Astrocyte (in vitro differentiated cells and primary cell): Measurements from ENCODE around the gene PPP1R1B. TPM values are rescaled to one million over a fixed set of nuclear protein-coding genes. Genes with fewer than 3 reads are reported as not detected.

ENCODE experiments used
- DNase-seq: peaks from one replicate; pipeline ENCODE4 v3.0.0-alpha.2; 2010; ENCODE audit warnings: low read depth
- FAIRE-seq: peaks from 2 replicates; lab custom pipeline; 2011; peaks lifted over from hg19 to GRCh38; lab: Jason Lieb, UNC
- H2AFZ ChIP-seq: 2 replicates; pipeline ENCODE4 v1.6.0; 2012; ENCODE audit warnings: low read depth, low read length, inconsistent platforms
- H3K27ac ChIP-seq: 2 replicates; pipeline ENCODE4 v1.5.1; 2011; ENCODE audit warnings: low read depth, low read length, inconsistent platforms
- H3K27me3 ChIP-seq: 2 replicates; pipeline ENCODE4 v1.6.0; 2011; ENCODE audit warnings: low read length, inconsistent platforms; ENCODE audit not compliant: insufficient read depth
- H3K36me3 ChIP-seq: 2 replicates; pipeline ENCODE4 v1.5.1; 2011; ENCODE audit warnings: low read length, inconsistent platforms; ENCODE audit not compliant: insufficient read depth
- H3K4me1 ChIP-seq: 2 replicates; pipeline ENCODE4 v1.5.1; 2011; ENCODE audit warnings: low read length, inconsistent platforms; ENCODE audit not compliant: insufficient read depth
- H3K4me2 ChIP-seq: 2 replicates; pipeline ENCODE4 v1.6.0; 2012; ENCODE audit warnings: low read length, inconsistent platforms
- H3K4me3 ChIP-seq: 2 replicates; pipeline ENCODE4 v1.5.1; 2011; ENCODE audit warnings: low read depth, mild to moderate bottlenecking, low read length, inconsistent platforms; ENCODE audit not compliant: insufficient read depth
- H3K79me2 ChIP-seq: 2 replicates; pipeline ENCODE4 v1.6.0; 2012; ENCODE audit warnings: mild to moderate bottlenecking, low read length, inconsistent platforms; ENCODE audit not compliant: insufficient read depth
- H3K9ac ChIP-seq: 2 replicates; pipeline ENCODE4 v1.6.0; 2012; ENCODE audit warnings: mild to moderate bottlenecking, low read length, inconsistent platforms
- H3K9me3 ChIP-seq: 2 replicates; pipeline ENCODE4 v1.5.1; 2012; ENCODE audit warnings: low read depth, mild to moderate bottlenecking, low read length, inconsistent platforms; ENCODE audit not compliant: insufficient read depth
- H4K20me1 ChIP-seq: 2 replicates; pipeline ENCODE4 v1.6.0; 2012; ENCODE audit warnings: low read length, inconsistent platforms; ENCODE audit not compliant: insufficient read depth
- H3K27ac Mint-ChIP-seq: one replicate; pipeline ENCODE4 v1.8.0; 2021; ENCODE audit warnings: mild to moderate bottlenecking, mixed read lengths; ENCODE audit not compliant: unreplicated experiment
- H3K27me3 Mint-ChIP-seq: one replicate; pipeline ENCODE4 v1.8.0; 2021; ENCODE audit warnings: low read depth, mixed read lengths; ENCODE audit not compliant: unreplicated experiment
- H3K36me3 Mint-ChIP-seq: one replicate; pipeline ENCODE4 v1.8.0; 2021; ENCODE audit warnings: low read depth, mixed read lengths; ENCODE audit not compliant: unreplicated experiment
- H3K4me1 Mint-ChIP-seq: one replicate; pipeline ENCODE4 v1.8.0; 2021; ENCODE audit warnings: low read depth, mixed read lengths; ENCODE audit not compliant: unreplicated experiment
- H3K4me3 Mint-ChIP-seq: one replicate; pipeline ENCODE4 v1.8.0; 2021; ENCODE audit warnings: mild to moderate bottlenecking, moderate library complexity, mixed read lengths; ENCODE audit not compliant: unreplicated experiment
- H3K9me3 Mint-ChIP-seq: one replicate; pipeline ENCODE4 v1.8.0; 2021; ENCODE audit warnings: mild to moderate bottlenecking, mixed read lengths; ENCODE audit not compliant: unreplicated experiment
- CTCF ChIP-seq: IDR thresholded peaks from 2 replicates; pipeline ENCODE4 v1.5.1; 2011; ENCODE audit warnings: low read depth, mild to moderate bottlenecking, inconsistent platforms, low read length, moderate library complexity; ENCODE audit not compliant: insufficient read depth
- EZH2 ChIP-seq: IDR thresholded peaks from 2 replicates; pipeline ENCODE4 v1.6.1; 2012; ENCODE audit warnings: mild to moderate bottlenecking, low read length, inconsistent platforms; ENCODE audit not compliant: insufficient read depth
- total RNA-seq: library from RNA; stranded (reverse); gene quantifications from 2 replicates; pipeline ENCODE4 v1.2.1, GENCODE V29; 2021

Gene PPP1R1B
- total RNA-seq, 1 donor from 2014 or later = 0.39 TPM

DNA sequence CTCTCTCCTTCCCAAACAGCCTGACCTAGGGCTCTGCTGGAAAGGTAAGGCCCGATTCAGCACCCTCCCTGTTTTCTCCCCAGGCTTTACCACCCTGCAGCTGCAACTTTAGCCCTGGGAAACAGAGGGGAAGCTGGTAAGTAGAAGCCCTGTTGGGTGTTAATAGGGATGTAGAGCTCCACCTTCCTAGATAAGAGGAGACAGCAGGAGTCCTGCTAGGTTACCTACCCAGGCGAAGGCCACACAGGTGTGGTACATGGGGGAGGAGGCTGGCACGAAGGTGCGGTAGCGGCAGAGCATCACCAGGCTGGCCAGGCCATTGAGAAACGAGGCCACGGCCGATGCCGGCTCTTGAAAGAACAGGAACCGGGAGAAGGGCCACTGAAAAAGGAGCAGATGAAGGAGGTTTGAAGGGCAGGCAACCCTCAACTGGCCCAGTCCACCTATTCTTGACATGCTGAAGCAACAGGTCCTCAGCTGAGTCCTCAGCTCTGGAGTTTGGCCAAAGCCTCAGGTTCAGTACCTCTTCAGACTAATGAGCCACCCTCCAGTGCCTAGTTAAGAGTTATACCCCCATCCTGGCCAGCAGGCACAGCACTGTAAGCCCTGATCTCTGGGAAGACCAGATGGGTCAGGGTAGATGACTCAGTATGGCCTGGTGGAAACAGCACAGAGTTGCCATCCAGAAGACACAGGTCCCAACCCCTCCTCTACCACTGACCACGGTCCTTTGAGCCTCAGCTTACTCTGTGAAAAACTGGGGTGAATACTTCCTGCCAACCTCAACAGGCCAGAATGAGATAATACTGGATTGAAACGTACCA, 57.8 kb downstream of the PPP1R1B start:
- no peak for FAIRE-seq
- H3K27ac Mint-ChIP-seq = no peak overlapping the region
- no peak overlapping the region for H3K4me2 ChIP-seq
- no peak overlapping the region for H3K9ac ChIP-seq
- H3K27me3 ChIP-seq = no peaks in the 10 kb centered on the region
- H3K36me3 Mint-ChIP-seq = peaks cover 8% of the 10 kb centered on the region
- H3K4me1 ChIP-seq = peaks cover 8% of the 10 kb centered on the region
- no peaks in the 10 kb centered on the region for H3K79me2 ChIP-seq
- no peaks in the 10 kb centered on the region for H3K9me3 ChIP-seq
- H3K36me3 ChIP-seq = no peaks in the 10 kb centered on the region
- no peak overlapping the region for H3K27ac ChIP-seq
- no peaks in the 10 kb centered on the region for H3K9me3 Mint-ChIP-seq
- H3K4me1 Mint-ChIP-seq = peaks cover 8% of the 10 kb centered on the region
- H3K27me3 Mint-ChIP-seq = peaks cover 3% of the 10 kb centered on the region
- H3K4me3 ChIP-seq = no peak overlapping the region
- no peaks in the 10 kb centered on the region for H4K20me1 ChIP-seq
- no peak overlapping the region for H3K4me3 Mint-ChIP-seq
- no peak for DNase-seq
- H2AFZ ChIP-seq = no peak overlapping the region
- TF ChIP-seq CTCF = no peak
- TF ChIP-seq EZH2 = no peak

Other genes with a start within 250 kb of the PPP1R1B start
- 18.3 and 21.6 TPM in 2 replicates for gene FBXL20, start 225.3 kb upstream of the PPP1R1B start, total RNA-seq
- 43.8 and 46.6 TPM in 2 replicates for gene MED1, start 175.7 kb upstream of the PPP1R1B start, total RNA-seq
- gene CDK12, start 165.5 kb upstream of the PPP1R1B start, total RNA-seq = 55.7 and 56.6 TPM in 2 replicates
- gene NEUROD2, start 19.0 kb upstream of the PPP1R1B start, total RNA-seq = not detected in 2 replicates
- 51.2 and 62.1 TPM in 2 replicates for gene STARD3, start 10.2 kb downstream of the PPP1R1B start, total RNA-seq
- 0.98 and 1.4 TPM in 2 replicates for gene TCAP, start 38.4 kb downstream of the PPP1R1B start, total RNA-seq
- gene PNMT, start 41.5 kb downstream of the PPP1R1B start, total RNA-seq = 0.59 and 1.5 TPM in 2 replicates
- gene PGAP3, start 61.1 kb downstream of the PPP1R1B start, total RNA-seq = 12.2 and 15.6 TPM in 2 replicates
- gene ERBB2, start 73.1 kb downstream of the PPP1R1B start, total RNA-seq = 64.0 and 70.4 TPM in 2 replicates
- gene MIEN1, start 103.6 kb downstream of the PPP1R1B start, total RNA-seq = 38.9 and 41.3 TPM in 2 replicates
- gene GRB7, start 111.0 kb downstream of the PPP1R1B start, total RNA-seq = 1.8 and 3.3 TPM in 2 replicates
- gene IKZF3, start 237.4 kb downstream of the PPP1R1B start, total RNA-seq = 0.34 and 0.41 TPM in 2 replicates
- not detected in 2 replicates for gene ZPBP2, start 241.2 kb downstream of the PPP1R1B start, total RNA-seq